GM19463 (cell line): ENCODE data around the gene HDDC3.

ENCODE experiments used
- ATAC-seq: cut with Tn5 transposase; IDR thresholded peaks from one replicate; pipeline ENCODE4 v1.9.1; 2021; ENCODE audit warnings: mild to moderate bottlenecking, moderate library complexity; ENCODE audit not compliant: unreplicated experiment

Gene HDDC3

DNA sequence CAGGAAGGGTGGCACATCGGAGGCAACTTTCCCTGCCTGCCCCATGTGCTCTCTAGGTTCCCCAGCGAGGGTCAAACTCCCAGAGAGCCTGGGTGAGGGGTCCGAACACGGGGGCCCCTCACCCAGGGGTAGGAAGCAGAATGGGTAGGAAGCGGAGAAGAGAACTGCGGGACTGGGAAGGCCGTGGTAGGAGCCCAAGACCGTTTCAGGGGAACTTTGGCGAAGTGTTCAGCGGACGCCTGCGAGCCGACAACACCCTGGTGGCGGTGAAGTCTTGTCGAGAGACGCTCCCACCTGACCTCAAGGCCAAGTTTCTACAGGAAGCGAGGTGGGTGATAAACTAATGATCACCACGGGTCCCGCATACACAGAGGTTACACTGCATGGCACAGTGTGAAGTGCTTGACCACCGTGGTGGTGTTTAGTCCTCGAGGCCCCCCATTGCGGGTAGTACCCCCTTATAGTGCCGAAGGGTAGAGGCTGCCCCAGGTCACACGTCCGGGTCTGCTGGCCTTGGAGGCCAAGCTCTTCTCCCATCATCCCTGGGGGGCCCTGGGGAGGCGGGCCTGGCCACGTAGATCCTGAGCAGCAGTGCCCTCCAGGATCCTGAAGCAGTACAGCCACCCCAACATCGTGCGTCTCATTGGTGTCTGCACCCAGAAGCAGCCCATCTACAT lies 39.7 kb downstream of the HDDC3 start:
- no peak for ATAC-seq

DNA sequence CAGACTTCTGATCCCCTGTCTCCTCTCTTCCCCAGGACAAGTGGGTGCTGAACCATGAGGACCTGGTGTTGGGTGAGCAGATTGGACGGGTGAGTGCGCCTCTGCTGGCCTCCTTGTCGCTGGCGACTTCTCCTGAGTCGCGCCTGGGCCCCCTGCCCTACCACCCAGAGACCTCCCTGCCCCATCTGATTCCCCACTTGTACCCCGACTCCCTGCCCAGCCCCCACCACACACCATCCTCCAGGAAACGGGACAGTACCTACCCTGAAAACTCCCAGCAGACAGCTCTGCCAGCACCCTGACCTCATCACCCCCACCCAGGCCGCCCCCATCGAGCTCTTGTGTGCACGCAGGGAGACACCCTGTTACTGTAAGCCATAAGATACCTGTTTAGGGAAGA lies 40.3 kb downstream of the HDDC3 start:
- no peak for ATAC-seq

GRCh38 chr15:90891346-90891949 lies 40.9 kb downstream of the HDDC3 start:
- no peak for ATAC-seq

GRCh38 chr15:90890839-90891238 lies 41.5 kb downstream of the HDDC3 start:
- no peak for ATAC-seq

- no peak for ATAC-seq
Measured at GRCh38 chr15:90889736-90890456, 42.5 kb downstream of the HDDC3 start.

GRCh38 chr15:90889313-90889730 lies 43.0 kb downstream of the HDDC3 start:
- ATAC-seq, result no peak

DNA sequence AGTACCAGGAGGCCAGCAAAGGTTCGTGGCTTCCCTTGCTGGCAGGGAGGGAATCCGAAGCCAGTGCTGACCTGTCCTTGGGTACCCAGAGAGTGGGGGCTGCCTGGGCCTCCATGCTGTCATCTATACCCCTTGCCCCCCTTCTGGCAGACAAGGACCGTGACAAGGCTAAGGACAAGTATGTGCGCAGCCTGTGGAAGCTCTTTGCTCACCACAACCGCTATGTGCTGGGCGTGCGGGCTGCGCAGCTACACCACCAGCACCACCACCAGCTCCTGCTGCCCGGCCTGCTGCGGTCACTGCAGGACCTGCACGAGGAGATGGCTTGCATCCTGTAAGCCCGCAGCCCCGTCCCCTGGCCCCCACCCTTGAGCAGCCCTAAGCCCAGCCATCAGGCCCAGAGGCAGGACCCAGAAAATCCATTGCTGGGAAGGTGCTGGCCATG lies 45.3 kb downstream of the HDDC3 start:
- ATAC-seq, result no peak

GRCh38 chr15:90886291-90886614 lies 46.1 kb downstream of the HDDC3 start:
- ATAC-seq, result no peak

GRCh38 chr15:90885432-90886290 lies 46.7 kb downstream of the HDDC3 start:
- peak; percentile 9 for ATAC-seq

DNA sequence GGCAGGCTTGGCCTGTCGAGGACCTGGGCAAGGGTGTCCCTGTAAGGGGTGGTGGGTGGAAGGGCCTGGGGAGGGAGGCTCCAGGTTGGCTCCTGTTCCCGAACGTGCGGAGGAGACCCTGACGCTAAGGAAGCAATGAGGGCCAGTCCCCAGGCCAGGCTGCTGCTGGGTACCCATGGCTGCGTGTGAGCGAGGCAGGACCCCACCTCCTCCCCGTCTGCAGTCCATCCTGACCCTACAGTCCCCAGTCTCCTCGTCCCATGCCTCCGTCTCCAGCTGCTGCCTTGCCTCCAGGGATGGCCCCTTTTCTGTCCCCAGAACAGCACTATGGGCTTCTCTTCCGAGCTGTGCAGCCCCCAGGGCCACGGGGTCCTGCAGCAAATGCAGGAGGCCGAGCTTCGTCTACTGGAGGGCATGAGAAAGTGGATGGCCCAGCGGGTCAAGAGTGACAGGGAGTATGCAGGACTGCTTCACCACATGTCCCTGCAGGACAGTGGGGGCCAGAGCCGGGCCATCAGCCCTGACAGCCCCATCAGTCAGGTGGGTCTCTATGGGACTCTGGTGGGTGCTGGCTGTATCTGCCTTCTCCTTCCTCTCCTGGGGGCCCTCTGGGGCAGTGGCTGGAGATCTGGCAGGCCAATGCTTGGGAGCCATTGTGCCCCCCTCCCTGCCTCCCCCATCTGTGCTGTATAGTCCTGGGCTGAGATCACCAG lies 47.5 kb downstream of the HDDC3 start:
- ATAC-seq, result peak; percentile 3

DNA sequence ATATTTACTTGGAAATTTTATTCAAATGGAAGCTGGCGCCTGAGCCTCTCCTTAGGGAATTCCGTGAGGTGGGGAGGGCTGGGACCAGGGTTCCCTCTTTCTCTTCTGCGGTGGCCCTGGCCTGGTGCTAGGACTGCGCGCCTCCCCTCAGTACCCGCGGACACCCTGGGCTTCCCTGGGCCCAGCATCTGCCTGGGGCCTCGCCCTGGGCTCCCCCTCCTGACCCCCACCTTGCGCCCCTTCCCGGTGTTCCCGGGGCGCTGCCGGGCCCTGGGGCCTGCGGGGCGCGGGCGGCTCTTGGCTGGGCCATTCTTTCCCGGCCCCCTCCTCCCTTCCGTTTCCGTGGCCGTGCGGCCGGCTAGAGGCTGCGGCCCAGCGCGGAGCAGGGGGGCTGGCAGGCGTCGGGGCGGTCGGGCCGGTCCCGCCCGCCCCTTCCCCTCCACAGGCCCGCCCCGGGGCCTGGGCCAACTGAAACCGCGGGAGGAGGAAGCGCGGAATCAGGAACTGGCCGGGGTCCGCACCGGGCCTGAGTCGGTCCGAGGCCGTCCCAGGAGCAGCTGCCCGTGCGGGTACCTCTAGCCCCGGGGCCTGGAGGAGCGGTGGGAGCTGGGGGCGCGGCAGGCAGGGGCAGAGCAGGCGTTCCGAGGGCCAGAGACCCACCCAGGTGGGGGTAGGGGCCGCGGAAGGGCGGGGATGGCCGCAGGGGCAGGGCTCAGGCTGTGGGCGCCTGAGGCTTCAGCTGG lies 48.2 kb downstream of the HDDC3 start, which contains the start of gene FES:
Gene FES, plus strand, starts transcription at position 529 of the 743 bp plus-strand sequence. CDS start 542 bp downstream, outside the sequence.
- peak; percentile 34 for ATAC-seq

DNA sequence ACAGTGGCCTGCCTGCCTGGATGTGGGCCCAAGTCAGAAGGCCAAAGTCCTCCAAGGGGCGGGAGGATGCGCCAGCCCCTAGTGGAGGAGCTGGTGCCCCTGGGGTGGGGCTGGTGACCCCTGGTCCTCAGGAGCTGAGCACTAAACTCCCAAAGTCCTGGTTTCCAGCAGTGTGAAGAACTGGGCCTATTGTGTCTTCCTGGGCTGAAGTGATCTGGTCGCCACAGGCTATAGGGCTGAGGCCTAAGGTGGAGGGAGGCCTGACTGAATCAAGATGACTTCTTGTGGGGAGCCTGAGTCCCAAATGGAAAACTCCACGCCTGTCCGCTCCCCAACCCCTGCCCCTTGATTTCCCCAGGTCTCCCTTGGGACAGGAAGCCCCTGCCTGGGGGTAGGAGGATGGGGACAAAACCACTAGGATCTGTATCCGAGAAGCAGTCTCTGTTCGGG lies 48.8 kb downstream of the HDDC3 start:
- ATAC-seq, result no peak

GRCh38 chr15:90882781-90883525 lies 49.4 kb downstream of the HDDC3 start:
- no peak for ATAC-seq

DNA sequence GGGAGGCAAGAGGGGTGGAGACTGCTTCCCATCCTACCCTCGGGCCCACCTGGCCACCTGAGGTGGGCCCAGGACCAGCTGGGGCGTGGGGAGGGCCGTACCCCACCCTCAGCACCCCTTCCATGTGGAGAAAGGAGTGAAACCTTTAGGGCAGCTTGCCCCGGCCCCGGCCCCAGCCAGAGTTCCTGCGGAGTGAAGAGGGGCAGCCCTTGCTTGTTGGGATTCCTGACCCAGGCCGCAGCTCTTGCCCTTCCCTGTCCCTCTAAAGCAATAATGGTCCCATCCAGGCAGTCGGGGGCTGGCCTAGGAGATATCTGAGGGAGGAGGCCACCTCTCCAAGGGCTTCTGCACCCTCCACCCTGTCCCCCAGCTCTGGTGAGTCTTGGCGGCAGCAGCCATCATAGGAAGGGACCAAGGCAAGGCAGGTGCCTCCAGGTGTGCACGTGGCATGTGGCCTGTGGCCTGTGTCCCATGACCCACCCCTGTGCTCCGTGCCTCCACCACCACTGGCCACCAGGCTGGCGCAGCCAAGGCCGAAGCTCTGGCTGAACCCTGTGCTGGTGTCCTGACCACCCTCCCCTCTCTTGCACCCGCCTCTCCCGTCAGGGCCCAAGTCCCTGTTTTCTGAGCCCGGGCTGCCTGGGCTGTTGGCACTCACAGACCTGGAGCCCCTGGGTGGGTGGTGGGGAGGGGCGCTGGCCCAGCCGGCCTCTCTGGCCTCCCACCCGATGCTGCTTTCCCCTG lies 50.2 kb downstream of the HDDC3 start:
- ATAC-seq, result no peak

DNA sequence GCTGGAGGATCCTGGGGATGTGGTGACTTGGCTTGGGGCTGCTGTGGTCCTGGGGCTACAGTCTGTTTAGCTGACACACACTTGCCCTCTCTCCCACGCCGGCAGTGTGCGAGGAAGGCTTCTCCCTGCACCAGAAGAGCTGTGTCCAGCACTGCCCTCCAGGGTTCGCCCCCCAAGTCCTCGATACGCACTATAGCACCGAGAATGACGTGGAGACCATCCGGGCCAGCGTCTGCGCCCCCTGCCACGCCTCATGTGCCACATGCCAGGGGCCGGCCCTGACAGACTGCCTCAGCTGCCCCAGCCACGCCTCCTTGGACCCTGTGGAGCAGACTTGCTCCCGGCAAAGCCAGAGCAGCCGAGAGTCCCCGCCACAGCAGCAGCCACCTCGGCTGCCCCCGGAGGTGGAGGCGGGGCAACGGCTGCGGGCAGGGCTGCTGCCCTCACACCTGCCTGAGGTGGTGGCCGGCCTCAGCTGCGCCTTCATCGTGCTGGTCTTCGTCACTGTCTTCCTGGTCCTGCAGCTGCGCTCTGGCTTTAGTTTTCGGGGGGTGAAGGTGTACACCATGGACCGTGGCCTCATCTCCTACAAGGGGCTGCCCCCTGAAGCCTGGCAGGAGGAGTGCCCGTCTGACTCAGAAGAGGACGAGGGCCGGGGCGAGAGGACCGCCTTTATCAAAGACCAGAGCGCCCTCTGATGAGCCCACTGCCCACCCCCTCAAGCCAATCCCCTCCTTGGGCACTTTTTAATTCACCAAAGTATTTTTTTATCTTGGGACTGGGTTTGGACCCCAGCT lies 51.0 kb downstream of the HDDC3 start:
- ATAC-seq, result no peak

DNA sequence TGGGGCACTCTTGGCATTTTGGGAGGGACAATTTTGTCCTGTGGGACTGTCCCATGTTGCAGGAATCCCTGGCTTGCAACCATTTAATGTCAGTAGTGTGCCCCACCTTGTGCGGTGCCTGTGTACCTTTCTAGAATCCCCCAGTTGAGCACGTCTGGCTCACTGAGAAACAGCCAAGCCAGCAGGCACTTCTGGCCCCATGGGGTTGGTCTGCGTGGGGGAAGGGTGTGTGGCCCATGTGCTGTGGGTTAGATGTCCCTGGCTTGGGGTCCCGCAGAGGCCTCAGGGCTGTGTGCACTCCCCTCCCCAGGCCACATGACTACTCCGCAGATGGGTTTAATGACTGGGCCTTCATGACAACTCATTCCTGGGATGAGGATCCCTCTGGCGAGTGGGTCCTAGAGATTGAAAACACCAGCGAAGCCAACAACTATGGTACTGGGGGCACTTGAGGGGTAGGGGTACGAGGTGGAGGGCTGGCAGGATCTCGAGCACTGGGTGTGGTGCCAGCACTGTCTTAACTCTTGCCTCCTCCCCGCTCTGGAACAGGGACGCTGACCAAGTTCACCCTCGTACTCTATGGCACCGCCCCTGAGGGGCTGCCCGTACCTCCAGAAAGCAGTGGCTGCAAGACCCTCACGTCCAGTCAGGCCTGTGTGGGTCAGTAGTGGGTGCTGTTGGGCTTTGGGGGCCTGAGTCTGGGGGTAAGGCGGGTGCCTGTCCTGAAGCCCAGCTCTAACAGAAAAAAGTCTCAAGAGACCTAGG lies 51.8 kb downstream of the HDDC3 start:
- no peak for ATAC-seq
